ENCODE measurements around the gene GET4. TPM values are rescaled to one million over a fixed set of nuclear protein-coding genes. Genes with fewer than 3 reads are reported as not detected.

The GET4 gene
- total and polyA plus RNA-seq, 10 of the 15 experiments (the other 5 are each of a cell fraction or from before 2014, with no cell fraction given): 0.66 to 73.8 (median 34.0) TPM

DNA sequence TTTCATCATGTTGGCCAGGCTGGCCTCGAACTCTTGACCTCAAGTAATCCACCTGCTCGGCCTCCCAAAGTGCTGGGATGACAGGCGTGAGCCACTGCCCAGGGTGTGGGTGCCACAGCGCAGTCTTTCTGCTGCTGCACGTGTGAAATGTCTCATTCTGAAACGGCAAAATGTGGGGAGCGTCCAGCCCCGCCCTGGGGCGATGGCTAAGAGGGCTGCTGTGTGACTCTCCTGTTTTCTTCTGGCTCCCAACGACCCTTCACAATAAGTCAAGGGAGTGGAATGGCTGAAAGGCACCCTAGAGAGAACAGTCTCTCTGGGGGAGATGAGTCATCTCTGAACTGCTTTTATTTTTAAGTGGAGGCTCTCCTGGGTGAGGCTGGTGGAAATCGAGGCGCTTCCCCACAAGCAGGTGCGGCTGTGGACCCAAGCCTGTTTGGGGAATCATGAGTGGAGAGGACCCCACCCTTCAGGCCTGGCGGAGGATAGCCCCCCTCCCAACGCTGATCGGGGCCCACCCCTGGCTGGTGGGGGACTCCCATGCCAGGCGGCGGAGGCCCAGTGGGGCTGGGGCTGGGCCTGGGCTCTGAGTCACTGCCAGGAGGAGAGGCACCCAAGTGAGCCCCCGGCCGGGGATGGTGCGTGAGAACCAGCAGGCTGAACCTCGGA is 60.2 kb downstream of the GET4 start (continued):
- TF ChIP-seq, protein P1, sequence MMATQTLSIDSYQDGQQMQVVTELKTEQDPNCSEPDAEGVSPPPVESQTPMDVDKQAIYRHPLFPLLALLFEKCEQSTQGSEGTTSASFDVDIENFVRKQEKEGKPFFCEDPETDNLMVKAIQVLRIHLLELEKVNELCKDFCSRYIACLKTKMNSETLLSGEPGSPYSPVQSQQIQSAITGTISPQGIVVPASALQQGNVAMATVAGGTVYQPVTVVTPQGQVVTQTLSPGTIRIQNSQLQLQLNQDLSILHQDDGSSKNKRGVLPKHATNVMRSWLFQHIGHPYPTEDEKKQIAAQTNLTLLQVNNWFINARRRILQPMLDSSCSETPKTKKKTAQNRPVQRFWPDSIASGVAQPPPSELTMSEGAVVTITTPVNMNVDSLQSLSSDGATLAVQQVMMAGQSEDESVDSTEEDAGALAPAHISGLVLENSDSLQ (IDR thresholded peaks at IDR 0.05): peak; percentile 67
- TF ChIP-seq GATAD2B (conservative IDR thresholded peaks at IDR 0.05; ENCODE audit: low read depth) (peak; percentile 99), PAX5 (IDR thresholded peaks at IDR 0.05; ENCODE audit: borderline replicate concordance, low read depth, low read length) (0 out of 2 replicates have a peak, but pooled peaks have one; percentile 12), FOXK2 (IDR thresholded peaks at IDR 0.05) (no peak), IRF4 (IDR thresholded peaks at IDR 0.05; ENCODE audit: low read depth, low read length) (peak; percentile 89), FOXM1 (IDR thresholded peaks at IDR 0.05; ENCODE audit: low read depth, low read length) (0 out of 2 replicates have a peak, but pooled peaks have one; percentile 32), RBBP5 (conservative IDR thresholded peaks at IDR 0.05) (no peak), CBFB (IDR thresholded peaks at IDR 0.05; ENCODE audit: low read depth) (peak; percentile 49; the same call in 1 of the 2 replicates), IKZF2 (IDR thresholded peaks at IDR 0.05) (peak; percentile 98), POU2F2 (IDR thresholded peaks at IDR 0.05; ENCODE audit: borderline replicate concordance, low read depth, low read length) (peak; percentile 28; the same call in 1 of the 3 replicates), TCF12 (IDR thresholded peaks at IDR 0.05; ENCODE audit: low read depth, low read length) (peak; percentile 71; the same call in 1 of the 2 replicates), NR2F1 (conservative IDR thresholded peaks at IDR 0.05) (peak; percentile 80), MEF2B (IDR thresholded peaks at IDR 0.05; ENCODE audit: partially characterized antibody, poor library complexity, severe bottlenecking) (peak; percentile 99), STAT3 (IDR thresholded peaks at IDR 0.05; ENCODE audit: low read depth, low read length) (no peak)
- TF ChIP-seq, protein P2, sequence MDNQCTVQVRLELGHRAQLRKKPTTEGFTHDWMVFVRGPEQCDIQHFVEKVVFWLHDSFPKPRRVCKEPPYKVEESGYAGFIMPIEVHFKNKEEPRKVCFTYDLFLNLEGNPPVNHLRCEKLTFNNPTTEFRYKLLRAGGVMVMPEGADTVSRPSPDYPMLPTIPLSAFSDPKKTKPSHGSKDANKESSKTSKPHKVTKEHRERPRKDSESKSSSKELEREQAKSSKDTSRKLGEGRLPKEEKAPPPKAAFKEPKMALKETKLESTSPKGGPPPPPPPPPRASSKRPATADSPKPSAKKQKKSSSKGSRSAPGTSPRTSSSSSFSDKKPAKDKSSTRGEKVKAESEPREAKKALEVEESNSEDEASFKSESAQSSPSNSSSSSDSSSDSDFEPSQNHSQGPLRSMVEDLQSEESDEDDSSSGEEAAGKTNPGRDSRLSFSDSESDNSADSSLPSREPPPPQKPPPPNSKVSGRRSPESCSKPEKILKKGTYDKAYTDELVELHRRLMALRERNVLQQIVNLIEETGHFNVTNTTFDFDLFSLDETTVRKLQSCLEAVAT (IDR thresholded peaks at IDR 0.05): peak; percentile 78
- TF ChIP-seq, protein P3, sequence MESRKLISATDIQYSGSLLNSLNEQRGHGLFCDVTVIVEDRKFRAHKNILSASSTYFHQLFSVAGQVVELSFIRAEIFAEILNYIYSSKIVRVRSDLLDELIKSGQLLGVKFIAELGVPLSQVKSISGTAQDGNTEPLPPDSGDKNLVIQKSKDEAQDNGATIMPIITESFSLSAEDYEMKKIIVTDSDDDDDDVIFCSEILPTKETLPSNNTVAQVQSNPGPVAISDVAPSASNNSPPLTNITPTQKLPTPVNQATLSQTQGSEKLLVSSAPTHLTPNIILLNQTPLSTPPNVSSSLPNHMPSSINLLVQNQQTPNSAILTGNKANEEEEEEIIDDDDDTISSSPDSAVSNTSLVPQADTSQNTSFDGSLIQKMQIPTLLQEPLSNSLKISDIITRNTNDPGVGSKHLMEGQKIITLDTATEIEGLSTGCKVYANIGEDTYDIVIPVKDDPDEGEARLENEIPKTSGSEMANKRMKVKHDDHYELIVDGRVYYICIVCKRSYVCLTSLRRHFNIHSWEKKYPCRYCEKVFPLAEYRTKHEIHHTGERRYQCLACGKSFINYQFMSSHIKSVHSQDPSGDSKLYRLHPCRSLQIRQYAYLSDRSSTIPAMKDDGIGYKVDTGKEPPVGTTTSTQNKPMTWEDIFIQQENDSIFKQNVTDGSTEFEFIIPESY (IDR thresholded peaks at IDR 0.05): no peak; the same call in 1 of the 2 replicates
- TF ChIP-seq, protein P4, sequence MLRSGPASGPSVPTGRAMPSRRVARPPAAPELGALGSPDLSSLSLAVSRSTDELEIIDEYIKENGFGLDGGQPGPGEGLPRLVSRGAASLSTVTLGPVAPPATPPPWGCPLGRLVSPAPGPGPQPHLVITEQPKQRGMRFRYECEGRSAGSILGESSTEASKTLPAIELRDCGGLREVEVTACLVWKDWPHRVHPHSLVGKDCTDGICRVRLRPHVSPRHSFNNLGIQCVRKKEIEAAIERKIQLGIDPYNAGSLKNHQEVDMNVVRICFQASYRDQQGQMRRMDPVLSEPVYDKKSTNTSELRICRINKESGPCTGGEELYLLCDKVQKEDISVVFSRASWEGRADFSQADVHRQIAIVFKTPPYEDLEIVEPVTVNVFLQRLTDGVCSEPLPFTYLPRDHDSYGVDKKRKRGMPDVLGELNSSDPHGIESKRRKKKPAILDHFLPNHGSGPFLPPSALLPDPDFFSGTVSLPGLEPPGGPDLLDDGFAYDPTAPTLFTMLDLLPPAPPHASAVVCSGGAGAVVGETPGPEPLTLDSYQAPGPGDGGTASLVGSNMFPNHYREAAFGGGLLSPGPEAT (IDR thresholded peaks at IDR 0.05; ENCODE audit: low read depth): peak; percentile 95
- TF ChIP-seq, protein P5, sequence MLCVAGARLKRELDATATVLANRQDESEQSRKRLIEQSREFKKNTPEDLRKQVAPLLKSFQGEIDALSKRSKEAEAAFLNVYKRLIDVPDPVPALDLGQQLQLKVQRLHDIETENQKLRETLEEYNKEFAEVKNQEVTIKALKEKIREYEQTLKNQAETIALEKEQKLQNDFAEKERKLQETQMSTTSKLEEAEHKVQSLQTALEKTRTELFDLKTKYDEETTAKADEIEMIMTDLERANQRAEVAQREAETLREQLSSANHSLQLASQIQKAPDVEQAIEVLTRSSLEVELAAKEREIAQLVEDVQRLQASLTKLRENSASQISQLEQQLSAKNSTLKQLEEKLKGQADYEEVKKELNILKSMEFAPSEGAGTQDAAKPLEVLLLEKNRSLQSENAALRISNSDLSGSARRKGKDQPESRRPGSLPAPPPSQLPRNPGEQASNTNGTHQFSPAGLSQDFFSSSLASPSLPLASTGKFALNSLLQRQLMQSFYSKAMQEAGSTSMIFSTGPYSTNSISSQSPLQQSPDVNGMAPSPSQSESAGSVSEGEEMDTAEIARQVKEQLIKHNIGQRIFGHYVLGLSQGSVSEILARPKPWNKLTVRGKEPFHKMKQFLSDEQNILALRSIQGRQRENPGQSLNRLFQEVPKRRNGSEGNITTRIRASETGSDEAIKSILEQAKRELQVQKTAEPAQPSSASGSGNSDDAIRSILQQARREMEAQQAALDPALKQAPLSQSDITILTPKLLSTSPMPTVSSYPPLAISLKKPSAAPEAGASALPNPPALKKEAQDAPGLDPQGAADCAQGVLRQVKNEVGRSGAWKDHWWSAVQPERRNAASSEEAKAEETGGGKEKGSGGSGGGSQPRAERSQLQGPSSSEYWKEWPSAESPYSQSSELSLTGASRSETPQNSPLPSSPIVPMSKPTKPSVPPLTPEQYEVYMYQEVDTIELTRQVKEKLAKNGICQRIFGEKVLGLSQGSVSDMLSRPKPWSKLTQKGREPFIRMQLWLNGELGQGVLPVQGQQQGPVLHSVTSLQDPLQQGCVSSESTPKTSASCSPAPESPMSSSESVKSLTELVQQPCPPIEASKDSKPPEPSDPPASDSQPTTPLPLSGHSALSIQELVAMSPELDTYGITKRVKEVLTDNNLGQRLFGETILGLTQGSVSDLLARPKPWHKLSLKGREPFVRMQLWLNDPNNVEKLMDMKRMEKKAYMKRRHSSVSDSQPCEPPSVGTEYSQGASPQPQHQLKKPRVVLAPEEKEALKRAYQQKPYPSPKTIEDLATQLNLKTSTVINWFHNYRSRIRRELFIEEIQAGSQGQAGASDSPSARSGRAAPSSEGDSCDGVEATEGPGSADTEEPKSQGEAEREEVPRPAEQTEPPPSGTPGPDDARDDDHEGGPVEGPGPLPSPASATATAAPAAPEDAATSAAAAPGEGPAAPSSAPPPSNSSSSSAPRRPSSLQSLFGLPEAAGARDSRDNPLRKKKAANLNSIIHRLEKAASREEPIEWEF (IDR thresholded peaks at IDR 0.05; ENCODE audit: insufficient replicate concordance, low read depth, low read length): peak; percentile 59
